Progenitor cell of endocrine pancreas (in vitro differentiated cells): ENCODE data around the gene UGT1A9. TPM values are rescaled to one million over a fixed set of nuclear protein-coding genes. Genes with fewer than 3 reads are reported as not detected.

Experiments
- DNase-seq: peaks from one replicate; pipeline ENCODE4 v3.0.0; 2021; ENCODE audit warnings: low spot score; ENCODE audit not compliant: unreplicated experiment
- H3K27ac Mint-ChIP-seq: 2 replicates; pipeline ENCODE4 v1.8.0; 2021; ENCODE audit warnings: mild to moderate bottlenecking, moderate library complexity, mixed read lengths
- H3K27me3 Mint-ChIP-seq: 2 replicates; pipeline ENCODE4 v1.8.0; 2021; ENCODE audit warnings: mixed read lengths
- H3K36me3 Mint-ChIP-seq: 2 replicates; pipeline ENCODE4 v1.8.0; 2022; ENCODE audit warnings: mixed read lengths; ENCODE audit not compliant: insufficient read depth
- H3K4me1 Mint-ChIP-seq: 2 replicates; pipeline ENCODE4 v1.8.0; 2021; ENCODE audit warnings: low read depth, mixed read lengths
- H3K4me3 Mint-ChIP-seq: 2 replicates; pipeline ENCODE4 v1.8.0; 2021; ENCODE audit warnings: low read depth, mild to moderate bottlenecking, moderate library complexity, mixed read lengths
- H3K9me3 Mint-ChIP-seq: 2 replicates; pipeline ENCODE4 v1.8.0; 2021; ENCODE audit warnings: low read depth, mixed read lengths
- CTCF ChIP-seq: fragments of 200-600 bp; sonication (generic); IDR thresholded peaks from one replicate; pipeline ENCODE4 v1.5.0; 2021; ENCODE audit warnings: antibody characterized with exemption, mild to moderate bottlenecking; ENCODE audit not compliant: unreplicated experiment
- total RNA-seq: library from RNA; stranded (reverse); gene quantifications from 2 replicates; pipeline ENCODE4 v1.2.1, GENCODE V29; 2021

UGT1A9 gene
- total RNA-seq, 1 donor from 2014 or later: not detected

GRCh38 chr2:233795735-233796171 lies 124.1 kb downstream of the UGT1A9 start:
- DNase-seq: peak; percentile 6
- H3K27ac Mint-ChIP-seq: no peak overlapping the region
- peaks cover 17% of the 10 kb centered on the region for H3K27me3 Mint-ChIP-seq
- H3K9me3 Mint-ChIP-seq: peaks cover 5% of the 10 kb centered on the region
- no peak overlapping the region for H3K4me3 Mint-ChIP-seq
- H3K36me3 Mint-ChIP-seq: no peaks in the 10 kb centered on the region
- TF ChIP-seq CTCF: no peak
- H3K4me1 Mint-ChIP-seq: no peaks in the 10 kb centered on the region

DNA sequence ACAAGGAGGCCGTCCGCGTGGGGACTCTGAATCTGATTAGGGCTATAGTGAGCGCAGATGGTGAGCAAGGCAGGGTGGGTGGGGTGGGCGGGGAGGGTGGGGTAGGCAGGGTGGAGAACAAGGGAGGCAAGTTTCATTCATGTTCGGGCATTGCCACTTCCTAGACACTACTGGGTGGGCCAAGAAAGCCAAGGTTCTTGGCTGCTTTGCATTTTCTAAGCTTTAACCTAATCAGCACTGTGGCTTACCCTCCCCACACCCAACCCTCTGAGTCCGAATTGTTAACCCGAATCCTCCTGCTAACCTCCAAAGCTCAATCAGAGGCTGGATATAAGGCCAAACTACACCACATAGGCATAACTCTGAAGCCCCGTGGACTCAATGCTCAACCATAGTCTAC lies 124.6 kb downstream of the UGT1A9 start:
- TF ChIP-seq CTCF: no peak
- H3K27ac Mint-ChIP-seq: no peak overlapping the region

DNA sequence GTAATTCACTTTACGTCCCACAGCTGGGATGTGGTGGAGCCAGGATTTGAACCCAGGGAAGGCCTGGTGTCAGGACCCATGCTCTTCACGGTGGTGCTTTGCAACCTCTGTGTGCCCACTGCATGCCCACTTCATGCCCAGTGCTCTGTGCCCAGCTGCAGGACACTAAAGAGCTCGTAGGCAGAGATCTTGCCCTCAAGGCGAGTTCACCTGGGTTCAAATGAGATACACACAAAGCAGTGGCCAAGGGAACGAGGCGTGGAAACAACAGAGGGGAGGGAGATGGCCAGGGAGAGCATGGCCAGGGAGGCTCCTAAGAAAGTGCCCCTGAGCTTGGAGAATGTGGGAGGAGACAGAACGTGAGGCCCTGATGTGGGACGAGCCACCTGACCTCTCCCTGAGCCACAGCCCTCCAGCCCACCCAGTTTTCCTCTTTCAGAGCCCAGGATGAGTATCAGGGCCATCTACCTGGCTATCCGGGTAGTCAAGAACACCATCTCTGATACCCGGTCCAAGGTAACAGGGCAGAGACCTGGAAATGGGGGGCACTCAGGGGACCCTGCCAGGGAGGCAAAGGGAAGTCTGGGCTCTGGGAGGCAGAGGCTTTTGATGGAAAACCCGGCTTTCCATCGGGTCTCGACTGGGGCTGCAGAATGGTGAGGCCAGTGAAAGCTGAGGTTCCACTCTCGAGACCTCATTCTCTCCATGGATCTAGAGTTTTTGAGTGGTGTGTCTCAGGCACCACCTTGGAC lies 126.8 kb downstream of the UGT1A9 start:
- H3K36me3 Mint-ChIP-seq: no peaks in the 10 kb centered on the region
- H3K4me1 Mint-ChIP-seq: no peaks in the 10 kb centered on the region
- peak; percentile 4 for DNase-seq
- H3K9me3 Mint-ChIP-seq: peaks cover 5% of the 10 kb centered on the region
- peaks cover 11% of the 10 kb centered on the region for H3K27me3 Mint-ChIP-seq
- H3K27ac Mint-ChIP-seq: no peak overlapping the region
- H3K4me3 Mint-ChIP-seq: no peak overlapping the region
- TF ChIP-seq CTCF: no peak

More for the DNA sequence above, 124.6 kb downstream of the UGT1A9 start:
- H3K4me3 Mint-ChIP-seq: no peak overlapping the region
- peaks cover 5% of the 10 kb centered on the region for H3K9me3 Mint-ChIP-seq
- no peaks in the 10 kb centered on the region for H3K36me3 Mint-ChIP-seq
- DNase-seq: peak; percentile 2
- peaks cover 12% of the 10 kb centered on the region for H3K27me3 Mint-ChIP-seq
- H3K4me1 Mint-ChIP-seq: no peaks in the 10 kb centered on the region

- Mint-ChIP-seq H3K36me3 (no peaks in the 10 kb centered on the region), H3K4me1 (no peaks in the 10 kb centered on the region), H3K27me3 (peaks cover 14% of the 10 kb centered on the region), H3K27ac (no peak overlapping the region), H3K9me3 (peaks cover 5% of the 10 kb centered on the region), H3K4me3 (no peak overlapping the region)
- peak; percentile 3 for DNase-seq
- no peak for TF ChIP-seq CTCF
Measured at GRCh38 chr2:233799087-233799665, 127.5 kb downstream of the UGT1A9 start.

- H3K9me3 Mint-ChIP-seq: peaks cover 5% of the 10 kb centered on the region
Measured at GRCh38 chr2:233799716-233800115, 128.0 kb downstream of the UGT1A9 start.

More at GRCh38 chr2:233799716-233800115, 128.0 kb downstream of the UGT1A9 start:
- no peak for DNase-seq
- no peak overlapping the region for H3K27ac Mint-ChIP-seq
- H3K36me3 Mint-ChIP-seq: no peaks in the 10 kb centered on the region
- TF ChIP-seq CTCF: no peak
- H3K27me3 Mint-ChIP-seq: peaks cover 17% of the 10 kb centered on the region
- no peak overlapping the region for H3K4me3 Mint-ChIP-seq
- no peaks in the 10 kb centered on the region for H3K4me1 Mint-ChIP-seq
